ENCODE results near the gene MOGAT2.

DNA sequence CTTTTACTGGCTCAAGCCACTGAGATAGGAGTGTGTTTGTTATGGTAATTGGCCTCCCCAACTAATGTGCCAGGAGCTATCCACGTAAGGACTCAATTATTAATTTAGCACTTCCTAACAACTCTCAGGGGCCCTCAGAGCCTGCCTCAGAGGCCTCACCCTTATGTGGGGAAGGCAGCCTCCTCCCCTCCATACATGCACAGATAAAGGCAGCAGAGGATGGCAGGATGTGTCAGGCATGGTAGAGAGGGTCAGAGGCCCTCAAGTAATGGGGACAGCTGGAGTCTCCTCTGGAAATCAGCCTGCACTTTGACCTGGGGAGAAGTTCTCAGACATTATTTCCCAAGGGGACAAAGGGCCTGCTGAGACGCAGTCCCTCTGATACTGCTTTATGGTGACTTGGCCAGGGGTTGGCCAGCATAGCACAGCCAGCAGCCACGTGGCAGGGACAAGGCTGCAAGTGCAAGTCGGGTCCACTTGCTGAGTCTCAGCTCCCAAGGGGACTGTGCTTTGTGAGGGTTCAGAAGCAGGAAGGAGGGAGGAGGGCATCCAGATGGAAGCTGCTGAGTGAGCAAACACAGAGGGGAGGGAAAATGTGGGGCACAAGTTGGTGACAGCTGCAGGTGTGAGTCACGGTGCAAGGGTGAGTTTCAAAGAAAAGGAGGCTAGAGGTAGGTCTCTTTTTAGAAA is 17.0 kb downstream of the MOGAT2 start:
- TF ChIP-seq CTCF (IDR thresholded peaks at IDR 0.05), result no peak
- TF ChIP-seq POLR2A (IDR thresholded peaks at IDR 0.05), result no peak

Data from suprapubic skin (tissue), 3 donors.